Effector memory CD4-positive, alpha-beta T cell (primary cell): ENCODE data around the gene DENND1A.
"Not testable (repeated sequence)": the region's sequence is repeated elsewhere in the genome, so short reads cannot be mapped to it uniquely, and the experiment has no call there.

Experiments used
- DNase-seq, 3 donors: peaks; one replicate each; pipeline ENCODE4 v3.0.0-alpha.2; 2020
- H3K27ac ChIP-seq: 2 replicates; pipeline ENCODE4 v1.7.0; 2013; ENCODE audit warnings: mild to moderate bottlenecking, low read length, moderate library complexity; ENCODE audit not compliant: insufficient read depth, poor library complexity, severe bottlenecking
- H3K27me3 ChIP-seq: replicated peaks from 2 replicates; pipeline ENCODE4 v1.7.0; 2013; ENCODE audit warnings: mild to moderate bottlenecking, low read length; ENCODE audit not compliant: insufficient read depth, control insufficient read depth, poor library complexity, severe bottlenecking
- H3K36me3 ChIP-seq: 2 replicates; pipeline ENCODE4 v1.7.0; 2013; ENCODE audit warnings: mild to moderate bottlenecking, low read length, moderate library complexity; ENCODE audit not compliant: control insufficient read depth, insufficient read depth
- H3K4me1 ChIP-seq: 2 replicates; pipeline ENCODE4 v1.7.0; 2013; ENCODE audit warnings: low read length, mild to moderate bottlenecking; ENCODE audit not compliant: control insufficient read depth, insufficient read depth, poor library complexity, severe bottlenecking
- H3K4me3 ChIP-seq: 2 replicates; pipeline ENCODE4 v1.7.0; 2013; ENCODE audit warnings: low read length, low read depth, mild to moderate bottlenecking; ENCODE audit not compliant: insufficient read depth, poor library complexity, severe bottlenecking
- H3K9me3 ChIP-seq: 2 replicates; pipeline ENCODE4 v1.7.0; 2013; ENCODE audit warnings: mild to moderate bottlenecking, low read length, moderate library complexity; ENCODE audit not compliant: control insufficient read depth

DENND1A gene

GRCh38 chr9:123398938-123399337, 531.0 kb downstream of the DENND1A start:
- H3K36me3 ChIP-seq, H3K27me3 ChIP-seq, DNase-seq: not testable (repeated sequence)

GRCh38 chr9:123397975-123398374, 532.0 kb downstream of the DENND1A start:
- DNase-seq: no peak
- no peak overlapping the region for H3K27ac ChIP-seq
- no peak overlapping the region for H3K4me3 ChIP-seq
- no peaks in the 10 kb centered on the region for H3K27me3 ChIP-seq
- no peaks in the 10 kb centered on the region for H3K9me3 ChIP-seq
- H3K36me3 ChIP-seq: no peaks in the 10 kb centered on the region
- H3K4me1 ChIP-seq: no peaks in the 10 kb centered on the region

More at GRCh38 chr9:123398938-123399337, 531.0 kb downstream of the DENND1A start:
- H3K4me1 ChIP-seq, H3K9me3 ChIP-seq, H3K4me3 ChIP-seq, H3K27ac ChIP-seq: not testable (repeated sequence)

- no peaks in the 10 kb centered on the region for H3K9me3 ChIP-seq
- no peak for DNase-seq
- no peaks in the 10 kb centered on the region for H3K27me3 ChIP-seq
- no peak overlapping the region for H3K27ac ChIP-seq
- no peak overlapping the region for H3K4me3 ChIP-seq
- no peaks in the 10 kb centered on the region for H3K36me3 ChIP-seq
- H3K4me1 ChIP-seq: no peaks in the 10 kb centered on the region
Measured at GRCh38 chr9:123395689-123396511, 534.0 kb downstream of the DENND1A start.

GRCh38 chr9:123395276-123395688, 534.6 kb downstream of the DENND1A start:
- no peaks in the 10 kb centered on the region for H3K27me3 ChIP-seq
- no peak for DNase-seq
- H3K36me3 ChIP-seq: no peaks in the 10 kb centered on the region
- H3K4me1 ChIP-seq: no peaks in the 10 kb centered on the region
- H3K4me3 ChIP-seq: no peak overlapping the region
- no peaks in the 10 kb centered on the region for H3K9me3 ChIP-seq
- H3K27ac ChIP-seq: no peak overlapping the region

GRCh38 chr9:123394291-123395235, 535.4 kb downstream of the DENND1A start:
- no peak overlapping the region for H3K27ac ChIP-seq
- H3K27me3 ChIP-seq: no peaks in the 10 kb centered on the region
- no peak overlapping the region for H3K4me3 ChIP-seq
- no peaks in the 10 kb centered on the region for H3K36me3 ChIP-seq
- DNase-seq: no peak
- H3K9me3 ChIP-seq: no peaks in the 10 kb centered on the region
- no peaks in the 10 kb centered on the region for H3K4me1 ChIP-seq

GRCh38 chr9:123392802-123393201, 537.1 kb downstream of the DENND1A start:
- H3K4me3 ChIP-seq: no peak overlapping the region

GRCh38 chr9:123391946-123392345, 538.0 kb downstream of the DENND1A start:
- no peaks in the 10 kb centered on the region for H3K4me1 ChIP-seq
- H3K27me3 ChIP-seq: no peaks in the 10 kb centered on the region
- no peaks in the 10 kb centered on the region for H3K9me3 ChIP-seq
- no peaks in the 10 kb centered on the region for H3K36me3 ChIP-seq
- H3K4me3 ChIP-seq: no peak overlapping the region
- H3K27ac ChIP-seq: no peak overlapping the region
- no peak for DNase-seq

More at GRCh38 chr9:123392802-123393201, 537.1 kb downstream of the DENND1A start:
- DNase-seq: no peak
- no peaks in the 10 kb centered on the region for H3K36me3 ChIP-seq
- no peak overlapping the region for H3K27ac ChIP-seq
- H3K4me1 ChIP-seq: no peaks in the 10 kb centered on the region
- H3K9me3 ChIP-seq: no peaks in the 10 kb centered on the region
- H3K27me3 ChIP-seq: no peaks in the 10 kb centered on the region

- Histone ChIP-seq H3K36me3 (no peaks in the 10 kb centered on the region), H3K27ac (no peak overlapping the region), H3K9me3 (no peaks in the 10 kb centered on the region), H3K4me3 (no peak overlapping the region), H3K27me3 (no peaks in the 10 kb centered on the region), H3K4me1 (no peaks in the 10 kb centered on the region)
- no peak for DNase-seq
Measured at GRCh38 chr9:123391233-123391632, 538.7 kb downstream of the DENND1A start.

GRCh38 chr9:123390337-123391135, 539.4 kb downstream of the DENND1A start:
- Histone ChIP-seq H3K36me3 (no peaks in the 10 kb centered on the region), H3K4me3 (no peak overlapping the region), H3K27ac (no peak overlapping the region), H3K4me1 (no peaks in the 10 kb centered on the region), H3K9me3 (no peaks in the 10 kb centered on the region), H3K27me3 (no peaks in the 10 kb centered on the region)
- DNase-seq: no peak
